Fibroblast of mammary gland (primary cell): ENCODE data around the gene CABP7.

Experiments
- DNase-seq: peaks from one replicate; pipeline ENCODE4 v3.0.0-alpha.2; 2010; ENCODE audit warnings: low read depth
- H3K4me3 ChIP-seq: 2 replicates; pipeline ENCODE4 v1.5.1; 2011; ENCODE audit warnings: low read depth, mild to moderate bottlenecking, low read length, moderate library complexity; ENCODE audit not compliant: control insufficient read depth
- TF ChIP-seq, protein P1 (sequence below): conservative IDR thresholded peaks from 2 replicates; pipeline ENCODE4 v1.5.1; 2011; ENCODE audit warnings: low read depth, low read length, inconsistent platforms; ENCODE audit not compliant: control insufficient read depth, insufficient read depth

The CABP7 gene

GRCh38 chr22:29734838-29735237 is 15.0 kb downstream of the CABP7 start:
- DNase-seq = no peak
- H3K4me3 ChIP-seq = no peak overlapping the region
- TF ChIP-seq, protein P1, sequence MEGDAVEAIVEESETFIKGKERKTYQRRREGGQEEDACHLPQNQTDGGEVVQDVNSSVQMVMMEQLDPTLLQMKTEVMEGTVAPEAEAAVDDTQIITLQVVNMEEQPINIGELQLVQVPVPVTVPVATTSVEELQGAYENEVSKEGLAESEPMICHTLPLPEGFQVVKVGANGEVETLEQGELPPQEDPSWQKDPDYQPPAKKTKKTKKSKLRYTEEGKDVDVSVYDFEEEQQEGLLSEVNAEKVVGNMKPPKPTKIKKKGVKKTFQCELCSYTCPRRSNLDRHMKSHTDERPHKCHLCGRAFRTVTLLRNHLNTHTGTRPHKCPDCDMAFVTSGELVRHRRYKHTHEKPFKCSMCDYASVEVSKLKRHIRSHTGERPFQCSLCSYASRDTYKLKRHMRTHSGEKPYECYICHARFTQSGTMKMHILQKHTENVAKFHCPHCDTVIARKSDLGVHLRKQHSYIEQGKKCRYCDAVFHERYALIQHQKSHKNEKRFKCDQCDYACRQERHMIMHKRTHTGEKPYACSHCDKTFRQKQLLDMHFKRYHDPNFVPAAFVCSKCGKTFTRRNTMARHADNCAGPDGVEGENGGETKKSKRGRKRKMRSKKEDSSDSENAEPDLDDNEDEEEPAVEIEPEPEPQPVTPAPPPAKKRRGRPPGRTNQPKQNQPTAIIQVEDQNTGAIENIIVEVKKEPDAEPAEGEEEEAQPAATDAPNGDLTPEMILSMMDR = no peak

DNA sequence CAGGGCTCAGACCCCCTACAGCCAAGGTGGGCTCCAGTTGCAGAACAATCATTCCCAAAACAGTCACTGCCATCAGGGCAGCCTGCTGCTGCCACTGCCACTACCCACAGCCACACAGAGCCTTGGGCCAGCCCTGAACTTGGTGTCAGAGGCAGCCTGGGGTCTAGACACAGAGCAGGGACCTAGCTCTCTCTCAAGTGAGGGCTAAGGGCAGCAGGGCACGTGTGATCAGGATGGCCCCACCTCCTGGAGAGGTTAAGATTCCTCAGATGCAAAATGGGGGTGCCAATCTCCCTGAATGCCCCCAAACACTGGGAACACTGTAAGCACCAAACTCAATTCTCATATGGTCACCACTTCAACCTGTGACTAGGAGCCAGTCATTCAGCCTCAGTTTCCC is 15.6 kb downstream of the CABP7 start:
- no peak overlapping the region for H3K4me3 ChIP-seq
- DNase-seq = no peak
- TF ChIP-seq, protein P1 = no peak

DNA sequence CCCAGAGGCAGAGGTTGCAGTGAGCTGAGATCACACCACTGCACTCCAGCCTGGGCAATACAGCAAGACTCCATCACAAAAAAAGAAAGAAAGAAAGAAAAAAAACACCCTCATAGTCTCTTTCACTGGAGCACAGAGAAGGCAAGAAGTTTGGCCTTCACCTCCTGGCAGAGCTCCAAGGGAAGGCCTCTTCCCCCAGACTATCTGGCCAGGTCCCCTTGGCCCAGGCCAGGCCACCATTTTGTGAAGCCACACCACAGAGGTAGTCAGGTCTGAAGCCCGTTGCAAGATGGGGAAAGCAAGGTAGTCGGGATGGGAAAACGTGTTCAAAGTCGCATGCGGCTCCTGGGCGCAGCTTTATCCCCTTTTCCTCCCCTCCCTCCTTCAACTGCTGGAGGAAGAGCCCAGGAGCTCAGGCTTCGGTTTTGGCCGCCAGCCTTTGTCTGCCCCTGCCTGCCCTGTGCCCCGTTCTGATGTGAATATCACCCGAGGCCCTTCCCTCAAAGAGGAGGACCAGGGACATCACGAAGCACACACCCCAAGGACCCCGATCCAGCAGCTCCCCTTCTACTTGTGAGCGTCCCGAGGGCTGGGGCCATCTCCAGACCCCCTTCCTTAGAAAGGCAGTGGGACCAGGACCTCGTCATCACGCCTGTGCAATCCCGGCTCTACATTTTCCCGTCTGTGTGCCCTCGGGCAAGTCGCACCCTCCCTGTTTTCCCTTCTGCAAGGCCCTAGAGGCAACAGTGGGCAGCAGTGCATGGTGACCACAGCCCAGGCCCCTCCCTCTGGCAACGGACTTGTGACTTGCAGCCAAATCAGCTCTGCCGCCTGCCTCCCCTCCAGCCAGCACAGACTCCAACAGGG is 17.7 kb downstream of the CABP7 start:
- TF ChIP-seq, protein P1 = no peak
- no peak overlapping the region for H3K4me3 ChIP-seq
- DNase-seq = no peak

- DNase-seq = no peak
- H3K4me3 ChIP-seq = no peak overlapping the region
- TF ChIP-seq, protein P1 = no peak
Measured at GRCh38 chr22:29738118-29738815, 18.5 kb downstream of the CABP7 start.

DNA sequence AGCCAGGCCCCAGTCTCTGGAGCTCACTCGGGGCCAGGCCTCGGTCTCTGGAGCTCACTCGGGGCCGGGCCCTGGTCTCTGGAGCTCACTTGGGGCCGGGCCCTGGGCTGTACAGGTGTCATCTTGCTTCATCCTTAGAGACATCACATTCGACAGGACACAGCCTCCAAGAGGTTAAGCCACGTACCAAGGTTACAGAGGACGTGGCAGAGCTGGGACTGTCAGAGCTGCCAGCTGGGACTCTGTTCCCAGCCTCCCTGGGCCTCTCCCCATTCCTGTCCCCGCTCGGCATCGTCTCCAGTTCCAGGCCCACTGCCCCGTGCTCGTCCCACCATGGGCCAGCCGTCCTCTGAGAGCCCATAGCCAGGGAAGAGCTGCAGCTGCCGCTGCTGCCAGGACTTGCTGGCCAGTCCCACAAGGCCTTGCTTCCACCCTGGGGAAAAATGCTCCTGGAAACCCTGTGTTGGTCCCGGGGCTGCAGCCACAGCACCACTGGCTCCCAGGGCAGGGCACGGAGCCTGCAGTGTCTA is 19.6 kb downstream of the CABP7 start:
- TF ChIP-seq, protein P1 = no peak
- DNase-seq = no peak
- H3K4me3 ChIP-seq = no peak overlapping the region

GRCh38 chr22:29740216-29740615 is 20.4 kb downstream of the CABP7 start:
- TF ChIP-seq, protein P1 = no peak
- no peak for DNase-seq
- no peak overlapping the region for H3K4me3 ChIP-seq
